Nephron (organoid): ENCODE results near the gene CDK11A.

ENCODE experiments used
- H3K27ac Mint-ChIP-seq, 3 experiments: 2 replicates each; pipeline ENCODE4 v1.8.0; 2020; ENCODE audit warnings: mixed read lengths in 3 of 3, mild to moderate bottlenecking in 2 of 3, moderate library complexity in 1 of 3
- H3K27me3 Mint-ChIP-seq: 2 replicates; pipeline ENCODE4 v1.8.0; 2021; ENCODE audit warnings: low read depth, mild to moderate bottlenecking, moderate library complexity, mixed read lengths
- H3K36me3 Mint-ChIP-seq: 2 replicates; pipeline ENCODE4 v1.8.0; 2020; ENCODE audit warnings: low read depth, mixed read lengths
- H3K4me1 Mint-ChIP-seq: 2 replicates; pipeline ENCODE4 v1.8.0; 2020; ENCODE audit warnings: mixed read lengths
- H3K4me3 Mint-ChIP-seq, 3 experiments: 2 replicates each; pipeline ENCODE4 v1.8.0; 2020; ENCODE audit warnings: mild to moderate bottlenecking in 3 of 3, mixed read lengths in 3 of 3, moderate library complexity in 2 of 3
- H3K9me3 Mint-ChIP-seq: 2 replicates; pipeline ENCODE4 v1.8.0; 2020; ENCODE audit warnings: mixed read lengths
- TF ChIP-seq, protein P1 (sequence below), 3 experiments: fragments of 200-600 bp; sonication (generic); IDR thresholded peaks; one replicate each; pipeline ENCODE4 v1.5.0; 2021; ENCODE audit warnings: antibody characterized with exemption in 3 of 3; ENCODE audit not compliant: unreplicated experiment in 3 of 3

Gene CDK11A

DNA sequence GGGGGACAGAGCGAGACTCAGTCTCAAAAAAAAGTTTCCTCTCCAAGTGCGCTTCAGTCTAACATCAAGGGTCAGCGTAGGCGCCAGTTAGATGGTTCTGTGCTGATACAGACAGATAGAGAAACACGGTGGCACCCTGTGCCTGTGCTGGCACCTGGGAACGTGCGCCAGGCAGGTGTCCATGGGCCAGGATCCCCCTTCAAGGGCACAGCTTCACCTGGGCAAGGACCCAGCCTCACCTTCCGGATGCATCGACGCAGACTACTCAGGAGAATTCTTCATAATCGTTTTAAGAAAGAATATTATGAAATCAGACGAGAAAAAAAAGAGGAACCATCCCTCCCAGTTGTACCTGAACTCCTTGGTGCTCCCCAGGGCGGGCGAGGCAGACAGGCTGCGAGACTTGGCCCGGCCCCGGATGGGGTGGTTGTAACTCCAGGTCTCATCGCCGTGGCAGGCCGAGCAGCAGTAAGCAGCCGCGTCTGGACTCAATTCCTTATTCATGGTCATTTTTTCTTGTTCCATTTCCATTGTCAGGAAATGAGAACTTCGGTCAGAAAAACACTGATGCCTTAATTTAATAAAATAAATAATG lies 40.8 kb upstream of the CDK11A start:
- peaks cover 61% of the 10 kb centered on the region for H3K36me3 Mint-ChIP-seq
- no peak overlapping the region for H3K27ac Mint-ChIP-seq
- no peak overlapping the region for H3K4me3 Mint-ChIP-seq
- no peaks in the 10 kb centered on the region for H3K4me1 Mint-ChIP-seq
- peaks cover 7% of the 10 kb centered on the region for H3K9me3 Mint-ChIP-seq
- TF ChIP-seq, protein P1, sequence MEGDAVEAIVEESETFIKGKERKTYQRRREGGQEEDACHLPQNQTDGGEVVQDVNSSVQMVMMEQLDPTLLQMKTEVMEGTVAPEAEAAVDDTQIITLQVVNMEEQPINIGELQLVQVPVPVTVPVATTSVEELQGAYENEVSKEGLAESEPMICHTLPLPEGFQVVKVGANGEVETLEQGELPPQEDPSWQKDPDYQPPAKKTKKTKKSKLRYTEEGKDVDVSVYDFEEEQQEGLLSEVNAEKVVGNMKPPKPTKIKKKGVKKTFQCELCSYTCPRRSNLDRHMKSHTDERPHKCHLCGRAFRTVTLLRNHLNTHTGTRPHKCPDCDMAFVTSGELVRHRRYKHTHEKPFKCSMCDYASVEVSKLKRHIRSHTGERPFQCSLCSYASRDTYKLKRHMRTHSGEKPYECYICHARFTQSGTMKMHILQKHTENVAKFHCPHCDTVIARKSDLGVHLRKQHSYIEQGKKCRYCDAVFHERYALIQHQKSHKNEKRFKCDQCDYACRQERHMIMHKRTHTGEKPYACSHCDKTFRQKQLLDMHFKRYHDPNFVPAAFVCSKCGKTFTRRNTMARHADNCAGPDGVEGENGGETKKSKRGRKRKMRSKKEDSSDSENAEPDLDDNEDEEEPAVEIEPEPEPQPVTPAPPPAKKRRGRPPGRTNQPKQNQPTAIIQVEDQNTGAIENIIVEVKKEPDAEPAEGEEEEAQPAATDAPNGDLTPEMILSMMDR (IDR thresholded peaks at IDR 0.05; ENCODE audit: unreplicated experiment in 3 of 3) = no peak
- H3K27me3 Mint-ChIP-seq = no peaks in the 10 kb centered on the region

DNA sequence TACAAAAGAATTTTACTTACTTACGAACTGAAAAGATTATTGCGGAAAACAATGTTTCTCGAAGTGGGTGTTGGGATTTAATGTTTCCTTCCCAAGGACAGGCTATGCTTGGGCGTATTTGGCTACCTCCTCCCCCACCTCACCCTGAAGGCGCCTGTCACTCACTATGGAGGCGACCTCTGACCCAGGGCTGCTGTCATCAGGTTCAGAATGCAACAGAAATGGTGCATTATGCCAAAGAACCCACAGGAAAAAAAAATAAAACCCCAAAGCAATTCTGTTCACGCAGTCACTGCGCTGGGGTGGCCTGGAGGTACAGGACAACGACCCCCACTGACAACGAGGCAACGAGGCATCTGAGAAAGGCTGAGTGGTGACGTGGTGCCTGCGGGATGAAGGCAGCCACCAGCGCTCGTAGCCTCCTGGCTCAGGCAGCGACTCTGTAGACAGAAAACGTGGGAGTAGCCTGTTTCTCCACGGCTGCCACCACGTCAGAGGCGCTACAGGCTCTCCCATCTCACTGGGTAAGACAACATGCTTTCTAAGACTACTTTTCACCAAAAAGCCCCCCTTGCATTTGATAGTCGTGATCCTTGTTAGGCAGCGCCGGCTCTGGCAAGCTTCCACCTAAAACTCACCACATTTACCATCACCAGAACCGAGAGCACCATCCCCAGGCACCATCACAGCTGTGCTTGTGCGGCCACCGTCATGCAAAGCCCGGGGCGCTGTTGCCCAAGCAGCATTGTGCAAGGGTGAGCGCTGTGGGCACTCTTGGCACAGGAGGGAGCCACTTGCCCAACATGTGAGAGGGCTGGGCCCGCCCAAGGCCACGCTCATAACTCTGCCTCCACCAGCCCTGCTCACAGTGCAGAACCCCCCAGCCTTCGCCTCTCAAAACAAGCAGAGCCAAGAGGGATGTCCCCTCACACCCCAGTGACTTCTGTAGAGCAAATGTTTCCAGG lies 39.8 kb upstream of the CDK11A start:
- Mint-ChIP-seq H3K4me3 (no peak overlapping the region), H3K4me1 (no peaks in the 10 kb centered on the region), H3K36me3 (peaks cover 53% of the 10 kb centered on the region), H3K9me3 (peaks cover 5% of the 10 kb centered on the region), H3K27ac (no peak overlapping the region), H3K27me3 (no peaks in the 10 kb centered on the region)
- TF ChIP-seq, protein P1 (IDR thresholded peaks at IDR 0.05; ENCODE audit: unreplicated experiment in 3 of 3) = no peak

DNA sequence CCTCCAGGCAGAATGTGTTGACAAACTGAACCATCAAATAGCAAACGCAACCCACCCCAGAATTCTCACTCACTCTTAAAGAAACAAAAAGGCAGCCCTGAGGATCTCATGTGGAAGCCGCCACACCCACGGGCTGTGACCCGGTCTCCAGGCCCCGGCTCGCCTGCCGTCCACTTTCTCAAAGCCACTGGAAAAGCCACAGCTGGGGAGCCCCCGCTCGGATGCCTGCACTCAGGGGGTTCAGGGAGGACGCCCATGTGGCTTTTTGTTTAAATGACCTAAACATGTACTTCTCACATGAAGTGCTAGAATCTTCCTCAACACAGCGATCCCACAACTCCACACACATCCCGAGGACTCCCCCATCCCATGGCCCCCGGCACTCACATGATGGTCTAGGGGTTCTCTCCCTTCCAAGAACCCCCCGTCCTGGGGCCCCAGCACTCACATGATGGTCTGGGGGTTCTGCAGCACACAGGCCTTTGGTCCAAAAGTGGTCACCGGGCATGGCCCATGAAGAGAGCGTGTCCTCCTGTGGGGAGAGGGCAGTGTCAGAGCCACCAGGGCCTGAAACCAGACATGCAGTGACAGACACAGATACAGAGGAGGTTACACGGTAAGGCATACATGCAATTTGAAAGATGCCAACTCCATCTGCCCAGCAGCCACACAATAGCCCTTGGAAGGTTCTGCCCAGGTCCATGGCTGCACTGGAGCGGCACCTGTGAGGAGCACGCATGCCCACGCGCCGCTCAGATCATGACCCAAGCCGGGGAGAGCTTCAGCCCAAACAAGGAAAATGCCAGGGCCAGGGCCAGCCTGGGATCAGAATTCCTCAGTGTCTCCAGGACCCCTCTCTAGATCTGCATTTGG lies 37.6 kb upstream of the CDK11A start:
- Mint-ChIP-seq H3K36me3 (peaks cover 44% of the 10 kb centered on the region), H3K4me1 (no peaks in the 10 kb centered on the region), H3K27ac (no peak overlapping the region)

DNA sequence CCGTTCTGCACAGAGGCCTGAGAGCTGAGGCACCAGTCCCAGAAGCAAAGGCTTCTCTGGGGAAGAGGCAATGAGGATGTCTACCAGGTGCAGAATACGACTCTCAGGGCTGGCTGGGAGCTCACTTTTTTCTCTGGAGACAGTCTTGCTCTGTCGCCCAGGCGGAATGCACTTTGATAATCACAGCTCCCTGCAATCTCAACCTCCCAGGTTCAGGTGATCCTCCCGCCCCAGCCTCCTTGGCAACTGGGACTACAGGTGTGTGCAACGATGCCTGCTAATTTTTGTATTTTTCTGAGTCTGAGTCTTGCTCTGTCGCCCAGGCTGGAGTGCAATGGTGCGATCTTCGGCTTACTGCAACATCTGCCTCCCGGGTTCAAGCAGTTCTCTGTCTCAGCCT lies 36.6 kb upstream of the CDK11A start:
- TF ChIP-seq, protein P1 (IDR thresholded peaks at IDR 0.05; ENCODE audit: unreplicated experiment in 3 of 3) = no peak
- H3K9me3 Mint-ChIP-seq = no peaks in the 10 kb centered on the region
- no peak overlapping the region for H3K4me3 Mint-ChIP-seq
- no peaks in the 10 kb centered on the region for H3K4me1 Mint-ChIP-seq
- H3K36me3 Mint-ChIP-seq = peaks cover 51% of the 10 kb centered on the region
- no peaks in the 10 kb centered on the region for H3K27me3 Mint-ChIP-seq
- H3K27ac Mint-ChIP-seq = no peak overlapping the region

More for the DNA sequence above, 37.6 kb upstream of the CDK11A start:
- H3K4me3 Mint-ChIP-seq = no peak overlapping the region
- H3K9me3 Mint-ChIP-seq = no peaks in the 10 kb centered on the region
- H3K27me3 Mint-ChIP-seq = no peaks in the 10 kb centered on the region
- TF ChIP-seq, protein P1 (IDR thresholded peaks at IDR 0.05; ENCODE audit: unreplicated experiment in 3 of 3) = no peak

DNA sequence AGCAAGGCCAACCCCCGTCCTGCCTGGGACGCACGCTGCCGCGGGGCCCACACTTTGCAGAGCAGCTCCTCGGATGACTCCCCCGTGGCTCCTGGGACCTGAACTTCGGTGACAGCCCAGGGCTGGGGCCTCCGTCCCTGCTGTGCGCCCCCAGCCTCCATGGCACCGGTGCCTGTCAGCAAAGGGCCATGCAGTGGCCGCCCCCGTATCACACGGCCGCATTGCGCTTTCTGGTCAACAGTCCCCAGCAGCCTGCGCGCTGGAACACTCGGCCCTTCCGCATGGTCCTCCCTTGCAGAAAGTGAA lies 36.1 kb upstream of the CDK11A start:
- Mint-ChIP-seq H3K4me1 (no peaks in the 10 kb centered on the region), H3K27ac (no peak overlapping the region), H3K27me3 (no peaks in the 10 kb centered on the region), H3K36me3 (peaks cover 51% of the 10 kb centered on the region), H3K4me3 (no peak overlapping the region), H3K9me3 (no peaks in the 10 kb centered on the region)
- TF ChIP-seq, protein P1 (IDR thresholded peaks at IDR 0.05; ENCODE audit: unreplicated experiment in 3 of 3) = no peak
